HG02642 (cell line): ENCODE data around the gene POLR2C.
"Not testable (repeated sequence)": the region's sequence is repeated elsewhere in the genome, so short reads cannot be mapped to it uniquely, and the experiment has no call there.

Experiments
- ATAC-seq: cut with Tn5 transposase; IDR thresholded peaks from one replicate; pipeline ENCODE4 v1.9.1; 2021; ENCODE audit warnings: mild to moderate bottlenecking; ENCODE audit not compliant: unreplicated experiment, poor library complexity

The POLR2C gene

GRCh38 chr16:57478396-57479204, 16.1 kb downstream of the POLR2C start:
- no peak for ATAC-seq

GRCh38 chr16:57479205-57479975, 16.9 kb downstream of the POLR2C start:
- ATAC-seq, result no peak

DNA sequence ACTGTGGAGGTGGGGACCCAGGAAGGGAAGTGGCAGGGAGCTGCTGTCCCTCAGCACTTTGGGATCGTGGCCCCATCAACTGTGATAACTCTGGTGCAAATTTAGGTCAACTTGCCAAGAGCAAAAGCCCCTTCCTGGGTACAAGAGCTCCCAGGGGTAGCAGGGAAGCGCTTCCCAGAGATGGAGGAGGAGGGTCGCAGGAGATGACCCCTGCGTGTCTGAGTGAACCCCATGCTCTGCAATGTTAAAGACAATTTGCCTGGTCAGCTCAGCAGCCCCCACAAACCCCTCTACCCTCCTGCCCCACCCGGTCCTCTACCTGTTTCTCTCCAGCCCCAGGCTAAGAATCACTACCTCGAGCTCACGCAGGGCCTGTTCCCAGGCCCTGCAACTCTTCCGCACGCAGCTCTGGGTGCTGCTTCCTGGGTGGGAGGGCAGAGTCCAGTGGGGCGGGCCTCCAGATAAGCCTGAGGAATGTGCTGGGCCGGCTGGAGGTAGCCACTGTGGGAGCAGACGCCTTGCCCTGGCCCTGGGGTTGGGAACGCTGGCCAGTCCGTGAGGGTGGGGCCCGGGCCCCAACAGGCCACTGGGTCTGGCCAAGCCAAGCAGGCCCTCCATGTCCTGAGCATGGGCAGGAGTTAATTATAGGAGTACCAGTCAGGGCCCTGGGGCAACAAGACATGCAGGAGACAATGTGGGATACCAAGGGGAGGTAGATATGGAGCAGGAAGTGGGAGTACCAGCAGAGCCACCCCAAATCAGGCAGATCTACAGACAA, 17.7 kb downstream of the POLR2C start:
- ATAC-seq, result no peak

GRCh38 chr16:57480754-57481230, 18.3 kb downstream of the POLR2C start:
- ATAC-seq, result no peak

DNA sequence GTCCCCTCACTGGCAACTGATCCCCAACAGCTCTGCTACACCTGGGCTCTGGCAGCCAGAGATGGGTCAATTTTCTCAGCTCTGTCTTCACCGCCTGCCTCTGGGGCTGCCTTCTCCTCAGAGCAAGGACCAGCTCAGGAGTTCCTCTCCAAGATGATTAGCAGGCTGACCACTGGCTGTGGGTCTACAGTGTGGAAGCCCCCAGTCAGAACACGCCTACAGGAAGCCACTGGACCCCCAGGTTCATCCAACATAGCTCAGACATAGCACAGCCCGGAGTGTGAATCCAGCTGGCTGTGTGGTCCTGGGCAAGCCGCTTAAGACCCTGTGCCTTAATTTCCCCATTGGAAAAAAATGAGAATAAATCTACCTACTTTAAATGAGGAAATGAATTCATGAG, 18.9 kb downstream of the POLR2C start:
- no peak for ATAC-seq

DNA sequence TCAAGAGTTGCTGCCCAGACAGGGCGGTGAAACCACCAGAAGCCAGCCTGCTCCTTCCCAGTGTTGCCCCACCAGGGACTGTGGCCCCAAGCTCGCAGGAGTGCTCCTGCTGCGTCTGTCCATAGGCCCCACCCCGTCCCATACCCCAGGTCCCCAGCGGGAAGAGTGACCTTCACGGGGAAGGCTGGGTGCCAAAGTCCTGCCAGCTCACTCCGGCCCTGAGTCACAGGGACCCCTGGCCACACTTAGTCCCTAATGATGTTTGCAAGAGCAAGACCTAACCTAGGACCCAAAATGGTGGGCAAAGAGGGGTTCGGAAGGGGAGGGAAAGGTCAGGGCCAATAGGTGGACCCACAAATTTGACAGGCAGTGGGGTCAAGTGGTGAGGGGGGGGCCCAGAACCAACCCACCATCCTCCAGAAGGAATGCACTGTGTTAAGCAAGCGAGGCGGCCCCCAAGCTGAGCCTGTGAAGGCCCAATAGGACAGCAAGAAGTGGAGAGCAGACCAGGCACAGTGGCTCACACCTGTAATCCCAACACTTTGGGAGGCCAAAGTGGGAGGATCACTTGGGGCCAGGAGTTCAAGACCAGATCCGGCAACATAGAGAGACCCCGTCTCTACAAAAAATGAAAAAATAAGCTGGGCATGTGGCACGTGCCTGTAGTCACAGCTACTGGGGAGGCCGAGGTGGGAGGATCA, 20.5 kb downstream of the POLR2C start:
- no peak for ATAC-seq

DNA sequence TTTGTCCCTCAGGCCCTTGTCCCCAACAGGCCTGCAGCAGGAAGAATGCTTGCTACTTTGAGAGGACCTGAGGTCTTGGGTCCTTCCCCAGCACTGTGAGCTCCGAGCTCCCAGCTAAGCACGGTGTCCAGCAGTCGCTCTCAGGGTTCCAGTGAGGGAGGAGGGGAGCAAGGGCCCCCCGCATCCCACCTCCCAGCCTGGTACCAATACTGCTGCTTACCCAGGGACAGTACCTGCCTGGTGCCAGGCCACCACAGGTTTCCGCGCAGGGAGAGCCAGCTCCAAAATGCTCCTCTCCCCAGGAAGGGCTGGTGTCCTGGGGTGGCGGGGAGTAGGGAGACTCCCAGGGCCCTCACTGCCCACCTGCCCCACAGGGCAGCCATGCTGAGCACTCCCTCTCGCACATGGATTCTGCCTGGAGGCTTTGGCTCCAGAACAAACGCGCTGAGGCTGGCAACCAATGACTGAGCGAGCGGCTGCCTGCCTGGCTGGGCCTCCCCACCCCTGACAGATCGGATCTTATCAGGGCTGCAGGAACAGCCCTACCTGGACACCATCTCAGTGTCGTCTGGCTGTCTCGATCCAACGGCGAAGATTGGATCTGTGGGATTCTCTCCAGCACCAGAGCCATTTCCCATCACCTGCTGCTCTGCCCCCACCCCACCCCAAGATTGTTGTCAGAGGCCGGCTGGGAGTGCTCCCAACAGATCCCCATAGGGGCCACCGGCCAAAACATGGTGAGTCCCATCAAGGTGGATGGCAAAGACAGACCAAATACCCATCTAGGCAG, 21.4 kb downstream of the POLR2C start:
- no peak for ATAC-seq

DNA sequence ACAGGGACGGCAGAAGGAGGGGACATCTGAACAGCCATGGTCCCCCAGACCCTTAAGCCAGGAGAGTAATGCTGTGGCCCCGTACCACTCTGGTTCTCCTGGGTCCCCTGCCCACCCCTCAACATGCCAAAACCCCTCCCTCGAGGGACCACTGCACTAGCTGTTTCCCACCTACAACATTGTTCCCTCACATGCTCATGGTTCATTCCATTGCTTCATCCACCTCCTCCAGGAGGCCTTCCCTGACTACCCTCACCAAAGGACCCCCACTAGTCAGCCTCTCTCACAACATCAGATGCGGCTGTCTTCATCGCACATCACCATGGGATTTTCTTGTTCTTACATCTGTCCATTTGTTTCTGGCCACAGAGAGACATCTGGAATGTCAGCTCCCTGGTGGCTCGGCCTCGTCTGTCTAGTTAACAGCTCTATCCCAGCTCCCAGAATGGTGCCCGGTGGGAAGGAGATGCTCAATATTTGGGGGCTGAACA, 22.1 kb downstream of the POLR2C start:
- no peak for ATAC-seq

GRCh38 chr16:57485091-57485915, 22.8 kb downstream of the POLR2C start:
- no peak for ATAC-seq

GRCh38 chr16:57485916-57486857, 23.7 kb downstream of the POLR2C start, which contains the start of gene DOK4:
Gene DOK4, minus strand, starts transcription at chr16:57486493. Its CDS starts 6,986 bp downstream, at chr16:57479507.
- peak; percentile 88 for ATAC-seq

- ATAC-seq, result no peak
Measured at GRCh38 chr16:57486858-57487834, 24.7 kb downstream of the POLR2C start.

DNA sequence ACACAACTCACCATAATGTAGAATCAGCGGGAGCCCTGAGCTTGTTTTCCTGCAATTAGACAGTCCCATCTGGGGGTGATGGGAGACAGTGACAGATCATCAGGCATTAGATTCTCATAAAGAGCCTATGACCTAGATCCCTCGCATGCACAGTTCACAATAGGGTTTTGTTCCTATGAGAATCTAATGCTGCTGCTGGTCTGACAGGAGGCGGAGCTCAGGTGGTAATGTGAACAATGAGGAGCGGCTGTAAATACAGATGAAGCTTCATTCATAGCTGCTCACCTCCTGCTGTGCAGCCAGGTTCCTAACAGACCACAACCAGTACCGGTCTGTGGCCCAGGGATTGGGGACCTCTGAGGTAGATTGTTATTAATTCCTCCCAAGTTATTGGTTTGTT, 26.8 kb downstream of the POLR2C start:
- no peak for ATAC-seq

DNA sequence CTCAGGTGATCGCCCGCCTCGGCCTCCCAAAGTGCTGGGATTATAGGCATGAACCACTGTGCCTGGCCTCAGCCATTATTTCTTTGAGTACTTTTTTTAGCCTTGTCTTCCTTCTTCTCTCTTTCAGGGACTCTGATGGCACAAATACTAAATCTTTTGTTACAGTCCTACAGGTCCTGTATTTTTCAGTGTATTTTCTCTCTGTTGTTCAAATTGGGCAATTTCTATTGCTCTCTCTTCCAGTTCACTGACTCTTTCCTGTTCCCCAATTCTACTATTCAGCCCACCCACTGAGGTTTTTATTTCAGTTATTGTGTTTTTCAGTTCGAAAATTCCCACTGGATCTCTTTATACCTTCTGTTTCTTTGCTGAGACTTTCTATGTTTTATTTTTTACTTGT, 31.3 kb downstream of the POLR2C start:
- ATAC-seq, result no peak

GRCh38 chr16:57497121-57497520, 34.6 kb downstream of the POLR2C start:
- ATAC-seq, result no peak

- ATAC-seq, result no peak
Measured at GRCh38 chr16:57498031-57498430, 35.6 kb downstream of the POLR2C start.

- not testable (repeated sequence) for ATAC-seq
Measured at GRCh38 chr16:57499941-57500340, 37.5 kb downstream of the POLR2C start.
